Parathyroid adenoma (tissue), 2 donors: ENCODE data around the gene ATP9B.
"Not testable (repeated sequence)": the region's sequence is repeated elsewhere in the genome, so short reads cannot be mapped to it uniquely, and the experiment has no call there.

Source experiments
- H2AFZ ChIP-seq: fragments of 300-600 bp; sonication (generic); one replicate; pipeline ENCODE4 v1.7.0; 2017; ENCODE audit warnings: antibody characterized with exemption, mild to moderate bottlenecking
- H3K27ac ChIP-seq: fragments of 300-600 bp; sonication (generic); one replicate; pipeline ENCODE4 v1.7.0; 2017
- H3K27me3 ChIP-seq: fragments of 300-600 bp; sonication (generic); one replicate; pipeline ENCODE4 v1.7.0; 2017; ENCODE audit warnings: low read length; ENCODE audit not compliant: control insufficient read depth, insufficient read depth
- H3K36me3 ChIP-seq: fragments of 300-600 bp; sonication (generic); one replicate; pipeline ENCODE4 v1.7.0; 2017; ENCODE audit warnings: low read length; ENCODE audit not compliant: control insufficient read depth, insufficient read depth
- H3K4me1 ChIP-seq: fragments of 300-600 bp; sonication (generic); one replicate; pipeline ENCODE4 v1.7.0; 2017; ENCODE audit warnings: control low read depth
- H3K4me2 ChIP-seq: fragments of 300-600 bp; sonication (generic); one replicate; pipeline ENCODE4 v1.7.0; 2017; ENCODE audit warnings: low read length
- H3K4me3 ChIP-seq: fragments of 300-600 bp; sonication (generic); one replicate; pipeline ENCODE4 v1.7.0; 2017; ENCODE audit warnings: low read depth, low read length
- H3K79me2 ChIP-seq: fragments of 300-600 bp; sonication (generic); one replicate; pipeline ENCODE4 v1.7.0; 2017; ENCODE audit warnings: control low read depth
- H3K9ac ChIP-seq: fragments of 300-600 bp; sonication (generic); one replicate; pipeline ENCODE4 v1.7.0; 2017; ENCODE audit warnings: mild to moderate bottlenecking
- H3K9me3 ChIP-seq: fragments of 300-600 bp; sonication (generic); one replicate; pipeline ENCODE4 v1.7.0; 2017; ENCODE audit warnings: low read length; ENCODE audit not compliant: control insufficient read depth
- CTCF ChIP-seq: fragments of 300-600 bp; sonication (generic); IDR thresholded peaks from one replicate; pipeline ENCODE4 v1.7.0; 2017; ENCODE audit warnings: antibody characterized with exemption, mild to moderate bottlenecking
- donor health status: primary hyperparathyroidism.

Gene ATP9B

GRCh38 chr18:79283131-79283810 lies 214.1 kb downstream of the ATP9B start:
- TF ChIP-seq CTCF: no peak
- Histone ChIP-seq H3K4me2 (no peak overlapping the region), H3K36me3 (no peaks in the 10 kb centered on the region), H3K27ac (no peak overlapping the region), H3K4me3 (no peak overlapping the region), H3K79me2 (no peaks in the 10 kb centered on the region), H3K4me1 (no peaks in the 10 kb centered on the region), H3K27me3 (no peaks in the 10 kb centered on the region), H2AFZ (no peak overlapping the region), H3K9me3 (no peaks in the 10 kb centered on the region), H3K9ac (no peak overlapping the region)

GRCh38 chr18:79283929-79284328 lies 214.7 kb downstream of the ATP9B start:
- Histone ChIP-seq H3K79me2 (no peaks in the 10 kb centered on the region), H3K9me3 (no peaks in the 10 kb centered on the region), H3K4me2 (no peak overlapping the region), H3K36me3 (no peaks in the 10 kb centered on the region), H2AFZ (no peak overlapping the region), H3K27ac (no peak overlapping the region), H3K9ac (no peak overlapping the region), H3K27me3 (no peaks in the 10 kb centered on the region), H3K4me3 (no peak overlapping the region), H3K4me1 (no peaks in the 10 kb centered on the region)
- TF ChIP-seq CTCF: no peak

- H2AFZ ChIP-seq, H3K9me3 ChIP-seq, H3K4me1 ChIP-seq, H3K27me3 ChIP-seq, H3K4me2 ChIP-seq, H3K79me2 ChIP-seq, H3K4me3 ChIP-seq, H3K9ac ChIP-seq, H3K36me3 ChIP-seq, H3K27ac ChIP-seq: not testable (repeated sequence)
Measured at GRCh38 chr18:79285191-79285590, 216.0 kb downstream of the ATP9B start.

GRCh38 chr18:79290409-79290808 lies 221.2 kb downstream of the ATP9B start:
- not testable (repeated sequence) for H3K27ac ChIP-seq, H3K4me2 ChIP-seq, H3K9me3 ChIP-seq, H3K9ac ChIP-seq, H2AFZ ChIP-seq, H3K4me1 ChIP-seq, H3K36me3 ChIP-seq, H3K4me3 ChIP-seq, H3K79me2 ChIP-seq, H3K27me3 ChIP-seq

- TF ChIP-seq CTCF: no peak
- H3K27ac ChIP-seq: no peak overlapping the region
- H3K4me1 ChIP-seq: no peaks in the 10 kb centered on the region
Measured at GRCh38 chr18:79290876-79291275, 221.7 kb downstream of the ATP9B start.

GRCh38 chr18:79294235-79294634 lies 225.0 kb downstream of the ATP9B start:
- H3K36me3 ChIP-seq: no peaks in the 10 kb centered on the region
- TF ChIP-seq CTCF: no peak
- H3K27me3 ChIP-seq: no peaks in the 10 kb centered on the region
- no peak overlapping the region for H2AFZ ChIP-seq
- no peak overlapping the region for H3K9ac ChIP-seq
- no peak overlapping the region for H3K4me2 ChIP-seq
- no peak overlapping the region for H3K4me3 ChIP-seq
- H3K27ac ChIP-seq: no peak overlapping the region
- no peaks in the 10 kb centered on the region for H3K4me1 ChIP-seq
- no peaks in the 10 kb centered on the region for H3K79me2 ChIP-seq
- no peaks in the 10 kb centered on the region for H3K9me3 ChIP-seq

More at GRCh38 chr18:79290876-79291275, 221.7 kb downstream of the ATP9B start:
- H3K27me3 ChIP-seq: no peaks in the 10 kb centered on the region
- no peaks in the 10 kb centered on the region for H3K36me3 ChIP-seq
- H2AFZ ChIP-seq: no peak overlapping the region
- no peaks in the 10 kb centered on the region for H3K79me2 ChIP-seq
- H3K9me3 ChIP-seq: no peaks in the 10 kb centered on the region
- H3K4me3 ChIP-seq: no peak overlapping the region
- no peak overlapping the region for H3K9ac ChIP-seq
- no peak overlapping the region for H3K4me2 ChIP-seq
